ENCODE data around the gene AJAP1.

AJAP1 gene

GRCh38 chr1:4761324-4761723 lies 106.9 kb downstream of the AJAP1 start:
- no peak for ATAC-seq
- no peak for TF ChIP-seq PATZ1 (CRISPR knock-in tag; IDR thresholded peaks at IDR 0.05; ENCODE audit: borderline replicate concordance)
- TF ChIP-seq ESRRG (CRISPR knock-in tag; IDR thresholded peaks at IDR 0.05), result no peak
- no peak for TF ChIP-seq ZNF70 (CRISPR knock-in tag; IDR thresholded peaks at IDR 0.05)
- no peak for TF ChIP-seq ZNF8 (CRISPR knock-in tag; IDR thresholded peaks at IDR 0.05)
- no peak for TF ChIP-seq CSRNP3 (CRISPR knock-in tag; IDR thresholded peaks at IDR 0.05)
- TF ChIP-seq OSR1 (CRISPR knock-in tag; IDR thresholded peaks at IDR 0.05), result no peak
- no peak for TF ChIP-seq TSHZ2 (CRISPR knock-in tag; IDR thresholded peaks at IDR 0.05)
- TF ChIP-seq SNAI2 (CRISPR knock-in tag; IDR thresholded peaks at IDR 0.05), result no peak

GRCh38 chr1:4762146-4762545 lies 107.7 kb downstream of the AJAP1 start:
- ATAC-seq, result no peak
- no peak for TF ChIP-seq ZC3H10 (CRISPR knock-in tag; IDR thresholded peaks at IDR 0.05)
- no peak for TF ChIP-seq SNAI2 (CRISPR knock-in tag; IDR thresholded peaks at IDR 0.05)
- no peak for TF ChIP-seq ARNTL (CRISPR knock-in tag; IDR thresholded peaks at IDR 0.05; ENCODE audit: borderline replicate concordance, low read depth)
- TF ChIP-seq ESRRG (CRISPR knock-in tag; IDR thresholded peaks at IDR 0.05), result no peak
- TF ChIP-seq ZNF8 (CRISPR knock-in tag; IDR thresholded peaks at IDR 0.05), result no peak

- no peak for TF ChIP-seq TOX (CRISPR knock-in tag; IDR thresholded peaks at IDR 0.05; ENCODE audit: borderline replicate concordance)
- TF ChIP-seq ARNTL (CRISPR knock-in tag; IDR thresholded peaks at IDR 0.05; ENCODE audit: borderline replicate concordance, low read depth), result no peak
- no peak for TF ChIP-seq BACH2 (CRISPR knock-in tag; IDR thresholded peaks at IDR 0.05; ENCODE audit: borderline replicate concordance)
- no peak for TF ChIP-seq ESRRG (CRISPR knock-in tag; IDR thresholded peaks at IDR 0.05)
- no peak for TF ChIP-seq ZNF70 (CRISPR knock-in tag; IDR thresholded peaks at IDR 0.05)
- no peak for TF ChIP-seq ZNF8 (CRISPR knock-in tag; IDR thresholded peaks at IDR 0.05)
- TF ChIP-seq OSR1 (CRISPR knock-in tag; IDR thresholded peaks at IDR 0.05), result no peak
- TF ChIP-seq ISL1 (CRISPR knock-in tag; IDR thresholded peaks at IDR 0.05), result no peak
- TF ChIP-seq PPARA (CRISPR knock-in tag; IDR thresholded peaks at IDR 0.05; ENCODE audit: borderline replicate concordance), result no peak
- TF ChIP-seq POU6F1 (CRISPR knock-in tag; IDR thresholded peaks at IDR 0.05; ENCODE audit: borderline replicate concordance, low read depth), result no peak
- TF ChIP-seq RARB (CRISPR knock-in tag; IDR thresholded peaks at IDR 0.05), result no peak
- no peak for TF ChIP-seq SNAI2 (CRISPR knock-in tag; IDR thresholded peaks at IDR 0.05)
- TF ChIP-seq GLIS3 (CRISPR knock-in tag; IDR thresholded peaks at IDR 0.05), result no peak
- no peak for TF ChIP-seq ZC3H10 (CRISPR knock-in tag; IDR thresholded peaks at IDR 0.05)
- no peak for TF ChIP-seq TSHZ2 (CRISPR knock-in tag; IDR thresholded peaks at IDR 0.05)
- no peak for TF ChIP-seq ZFP30 (CRISPR knock-in tag; IDR thresholded peaks at IDR 0.05)
- no peak for TF ChIP-seq ZFP3 (CRISPR knock-in tag; IDR thresholded peaks at IDR 0.05)
- TF ChIP-seq CREB5 (CRISPR knock-in tag; IDR thresholded peaks at IDR 0.05; ENCODE audit: low read depth), result no peak
- TF ChIP-seq CSDC2 (CRISPR knock-in tag; IDR thresholded peaks at IDR 0.05), result no peak
- ATAC-seq, result no peak
Observed at GRCh38 chr1:4767308-4767707, 112.9 kb downstream of the AJAP1 start.
